Vagina (tissue), 2 donors: ENCODE results near the gene SHISA4.

Source experiments
- CTCF ChIP-seq, 3 experiments: fragments of 450-650 bp in 2 of 3; fragments of 200-600 bp in 1 of 3; sonication (generic) in 1 of 3; IDR thresholded peaks; one replicate each; pipeline ENCODE4 v1.5.1; 2017 to 2019; ENCODE audit warnings: antibody characterized with exemption in 3 of 3, mild to moderate bottlenecking in 2 of 3, moderate library complexity in 2 of 3
- POLR2A ChIP-seq, 2 donors: fragments of 450-650 bp; IDR thresholded peaks; one replicate each; pipeline ENCODE4 v1.6.1; 2017; ENCODE audit warnings: antibody characterized with exemption in 2 of 2, mild to moderate bottlenecking in 2 of 2, moderate library complexity in 2 of 2
- POLR2AphosphoS5 ChIP-seq, 2 donors: sonication (generic); formaldehyde crosslinking; IDR thresholded peaks; one replicate each; pipeline ENCODE4 v1.9.0; 2017; ENCODE audit warnings: antibody characterized with exemption in 2 of 2, mild to moderate bottlenecking in 2 of 2, low read depth in 1 of 2; ENCODE audit not compliant: insufficient read depth in 1 of 2

GRCh38 chr1:201928266-201928665 lies 39.6 kb downstream of the SHISA4 start:
- TF ChIP-seq CTCF (IDR thresholded peaks at IDR 0.05) (no peak), POLR2A (IDR thresholded peaks at IDR 0.05) (no peak), POLR2AphosphoS5 (IDR thresholded peaks at IDR 0.05; ENCODE audit: insufficient read depth in 1 of 2, low read depth in 1 of 2) (no peak)
